ENCODE measurements around the gene CMTM3.
"Not testable (repeated sequence)": the region's sequence is repeated elsewhere in the genome, so short reads cannot be mapped to it uniquely, and the experiment has no call there.

Gene CMTM3

GRCh38 chr16:66594739-66595138 is 9.8 kb upstream of the CMTM3 start:
- no peak for TF ChIP-seq POLR2AphosphoS5 (IDR thresholded peaks at IDR 0.05; ENCODE audit: low read depth)
- TF ChIP-seq, protein P1, sequence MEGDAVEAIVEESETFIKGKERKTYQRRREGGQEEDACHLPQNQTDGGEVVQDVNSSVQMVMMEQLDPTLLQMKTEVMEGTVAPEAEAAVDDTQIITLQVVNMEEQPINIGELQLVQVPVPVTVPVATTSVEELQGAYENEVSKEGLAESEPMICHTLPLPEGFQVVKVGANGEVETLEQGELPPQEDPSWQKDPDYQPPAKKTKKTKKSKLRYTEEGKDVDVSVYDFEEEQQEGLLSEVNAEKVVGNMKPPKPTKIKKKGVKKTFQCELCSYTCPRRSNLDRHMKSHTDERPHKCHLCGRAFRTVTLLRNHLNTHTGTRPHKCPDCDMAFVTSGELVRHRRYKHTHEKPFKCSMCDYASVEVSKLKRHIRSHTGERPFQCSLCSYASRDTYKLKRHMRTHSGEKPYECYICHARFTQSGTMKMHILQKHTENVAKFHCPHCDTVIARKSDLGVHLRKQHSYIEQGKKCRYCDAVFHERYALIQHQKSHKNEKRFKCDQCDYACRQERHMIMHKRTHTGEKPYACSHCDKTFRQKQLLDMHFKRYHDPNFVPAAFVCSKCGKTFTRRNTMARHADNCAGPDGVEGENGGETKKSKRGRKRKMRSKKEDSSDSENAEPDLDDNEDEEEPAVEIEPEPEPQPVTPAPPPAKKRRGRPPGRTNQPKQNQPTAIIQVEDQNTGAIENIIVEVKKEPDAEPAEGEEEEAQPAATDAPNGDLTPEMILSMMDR (IDR thresholded peaks at IDR 0.05; ENCODE audit: insufficient read depth, low read length), result no peak
- TF ChIP-seq SPI1 (IDR thresholded peaks at IDR 0.05; ENCODE audit: borderline replicate concordance, low read depth), result no peak
- TF ChIP-seq GABPA (IDR thresholded peaks at IDR 0.05; ENCODE audit: low read depth), result no peak
- TF ChIP-seq, protein P2, sequence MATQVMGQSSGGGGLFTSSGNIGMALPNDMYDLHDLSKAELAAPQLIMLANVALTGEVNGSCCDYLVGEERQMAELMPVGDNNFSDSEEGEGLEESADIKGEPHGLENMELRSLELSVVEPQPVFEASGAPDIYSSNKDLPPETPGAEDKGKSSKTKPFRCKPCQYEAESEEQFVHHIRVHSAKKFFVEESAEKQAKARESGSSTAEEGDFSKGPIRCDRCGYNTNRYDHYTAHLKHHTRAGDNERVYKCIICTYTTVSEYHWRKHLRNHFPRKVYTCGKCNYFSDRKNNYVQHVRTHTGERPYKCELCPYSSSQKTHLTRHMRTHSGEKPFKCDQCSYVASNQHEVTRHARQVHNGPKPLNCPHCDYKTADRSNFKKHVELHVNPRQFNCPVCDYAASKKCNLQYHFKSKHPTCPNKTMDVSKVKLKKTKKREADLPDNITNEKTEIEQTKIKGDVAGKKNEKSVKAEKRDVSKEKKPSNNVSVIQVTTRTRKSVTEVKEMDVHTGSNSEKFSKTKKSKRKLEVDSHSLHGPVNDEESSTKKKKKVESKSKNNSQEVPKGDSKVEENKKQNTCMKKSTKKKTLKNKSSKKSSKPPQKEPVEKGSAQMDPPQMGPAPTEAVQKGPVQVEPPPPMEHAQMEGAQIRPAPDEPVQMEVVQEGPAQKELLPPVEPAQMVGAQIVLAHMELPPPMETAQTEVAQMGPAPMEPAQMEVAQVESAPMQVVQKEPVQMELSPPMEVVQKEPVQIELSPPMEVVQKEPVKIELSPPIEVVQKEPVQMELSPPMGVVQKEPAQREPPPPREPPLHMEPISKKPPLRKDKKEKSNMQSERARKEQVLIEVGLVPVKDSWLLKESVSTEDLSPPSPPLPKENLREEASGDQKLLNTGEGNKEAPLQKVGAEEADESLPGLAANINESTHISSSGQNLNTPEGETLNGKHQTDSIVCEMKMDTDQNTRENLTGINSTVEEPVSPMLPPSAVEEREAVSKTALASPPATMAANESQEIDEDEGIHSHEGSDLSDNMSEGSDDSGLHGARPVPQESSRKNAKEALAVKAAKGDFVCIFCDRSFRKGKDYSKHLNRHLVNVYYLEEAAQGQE (IDR thresholded peaks at IDR 0.05; ENCODE audit: insufficient replicate concordance, low read depth), result no peak
- no peak for DNase-seq (ENCODE audit: low read depth in 1 of 2, low spot score in 1 of 2)
- Histone ChIP-seq H3K27me3 (ENCODE audit: insufficient read depth, poor library complexity, severe bottlenecking) (no peaks in the 10 kb centered on the region), H3K4me3 (replicated peaks; ENCODE audit: insufficient read depth, low read length) (no peak overlapping the region), H3K27ac (replicated peaks) (no peak overlapping the region)

DNA sequence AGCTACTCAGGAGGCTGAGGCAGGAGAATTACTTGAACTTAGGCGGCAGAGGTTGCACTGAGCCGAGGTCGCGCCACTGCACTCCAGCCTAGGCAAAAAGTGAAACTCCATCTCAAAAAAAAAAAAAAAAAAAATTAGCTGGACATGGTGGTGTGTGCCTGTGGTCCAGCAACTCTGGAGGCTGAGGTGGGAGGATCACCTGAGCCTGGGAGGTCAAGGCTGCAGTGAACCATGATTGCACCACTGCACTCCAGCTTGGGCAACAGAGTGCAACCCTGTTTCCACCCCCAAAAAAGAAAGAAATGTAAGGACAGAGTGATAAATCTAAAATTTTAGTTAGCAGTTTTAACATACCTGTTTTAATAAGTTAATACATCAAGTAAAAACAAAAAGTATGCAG is 7.9 kb upstream of the CMTM3 start:
- DNase-seq (ENCODE audit: low read depth in 1 of 2, low spot score in 1 of 2); H3K27me3 ChIP-seq (ENCODE audit: insufficient read depth, poor library complexity, severe bottlenecking); H3K4me3 ChIP-seq (replicated peaks; ENCODE audit: insufficient read depth, low read length); H3K27ac ChIP-seq (replicated peaks): not testable (repeated sequence)

DNA sequence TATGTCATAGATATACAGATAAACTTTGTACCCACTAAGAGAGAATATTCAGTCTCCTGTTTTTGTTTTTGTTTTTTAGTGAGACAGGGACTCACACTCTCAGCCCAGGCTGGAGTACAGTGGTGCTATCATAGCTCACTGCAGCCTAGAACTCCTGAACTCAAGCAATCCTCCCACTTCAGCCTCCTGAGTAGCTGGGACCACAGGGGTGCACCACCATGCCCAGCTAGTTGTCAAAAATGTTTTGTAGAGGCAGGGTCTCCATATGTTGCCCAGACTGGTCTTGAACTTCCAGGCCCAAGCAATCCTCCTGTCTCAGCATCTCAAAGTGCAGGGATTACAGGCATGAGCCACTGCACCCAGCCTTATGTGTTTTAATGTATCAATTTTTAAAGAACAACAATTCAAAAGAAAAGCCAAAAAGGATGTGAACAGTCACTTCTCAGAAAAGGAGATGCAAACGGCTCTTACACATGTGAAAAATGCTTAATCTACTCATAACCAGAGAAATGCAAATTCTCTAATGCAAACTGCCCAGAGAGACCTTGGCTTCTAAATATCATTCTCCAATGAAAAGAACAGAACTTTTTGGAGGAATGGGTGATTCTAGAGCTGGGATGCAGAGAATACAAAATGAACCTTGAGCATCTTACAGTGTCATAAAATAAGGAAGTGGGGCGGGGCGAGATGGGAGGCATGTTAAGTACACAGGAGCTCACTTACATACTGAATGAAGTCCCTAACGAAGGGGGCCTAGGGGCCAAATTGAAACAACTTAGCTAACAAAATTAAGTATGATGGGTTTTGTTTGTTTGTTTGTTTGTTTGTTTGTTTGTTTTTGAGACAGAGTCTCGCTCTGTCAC is 7.3 kb upstream of the CMTM3 start:
- peak; percentile 88 for TF ChIP-seq SPI1 (IDR thresholded peaks at IDR 0.05; ENCODE audit: borderline replicate concordance, low read depth)
- TF ChIP-seq, protein P2 (IDR thresholded peaks at IDR 0.05; ENCODE audit: insufficient replicate concordance, low read depth), result no peak
- TF ChIP-seq, protein P1 (IDR thresholded peaks at IDR 0.05; ENCODE audit: insufficient read depth, low read length), result no peak
- no peak overlapping the region for H3K4me3 ChIP-seq (replicated peaks; ENCODE audit: insufficient read depth, low read length)
- H3K27ac ChIP-seq (replicated peaks), result no peak overlapping the region
- DNase-seq (ENCODE audit: low read depth in 1 of 2, low spot score in 1 of 2), result no peak
- no peaks in the 10 kb centered on the region for H3K27me3 ChIP-seq (ENCODE audit: insufficient read depth, poor library complexity, severe bottlenecking)

DNA sequence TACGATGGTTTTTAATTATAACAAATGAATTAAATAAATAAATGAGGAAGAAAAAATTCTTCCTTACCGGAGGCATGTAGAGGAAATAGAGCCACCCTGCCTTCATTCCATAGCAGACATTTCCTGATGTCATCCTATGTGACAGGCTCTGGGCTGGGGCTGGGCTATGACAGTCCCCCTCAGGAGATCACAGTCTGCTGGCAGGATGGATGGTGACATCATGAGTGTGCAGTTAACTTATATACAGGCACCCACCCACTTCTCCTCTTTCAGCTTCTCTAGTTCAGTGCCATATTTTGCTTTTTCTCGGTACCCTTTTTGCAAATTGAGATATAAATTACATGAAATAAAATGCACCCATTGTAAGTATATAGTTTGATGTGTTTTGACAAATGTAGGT is 6.4 kb upstream of the CMTM3 start:
- Histone ChIP-seq H3K27ac (replicated peaks) (no peak overlapping the region), H3K27me3 (ENCODE audit: insufficient read depth, poor library complexity, severe bottlenecking) (no peaks in the 10 kb centered on the region), H3K4me3 (replicated peaks; ENCODE audit: insufficient read depth, low read length) (no peak overlapping the region)
- DNase-seq (ENCODE audit: low read depth in 1 of 2, low spot score in 1 of 2), result no peak
- TF ChIP-seq, protein P2 (IDR thresholded peaks at IDR 0.05; ENCODE audit: insufficient replicate concordance, low read depth), result no peak
- no peak for TF ChIP-seq GABPA (IDR thresholded peaks at IDR 0.05; ENCODE audit: low read depth)
- TF ChIP-seq SPI1 (IDR thresholded peaks at IDR 0.05; ENCODE audit: borderline replicate concordance, low read depth), result no peak
- TF ChIP-seq, protein P1 (IDR thresholded peaks at IDR 0.05; ENCODE audit: insufficient read depth, low read length), result no peak
- TF ChIP-seq POLR2AphosphoS5 (IDR thresholded peaks at IDR 0.05; ENCODE audit: low read depth), result no peak

Data from HL-60 (cell line).